H1 (cell line): ENCODE measurements around the gene EIF2S3B. TPM values are rescaled to one million over a fixed set of nuclear protein-coding genes. Genes with fewer than 3 reads are reported as not detected.

Experiments used
- CTCF ChIA-PET: fragments of 300-600 bp; sonication (Branson Sonifier 250); formaldehyde crosslinking; loops from one replicate; lab custom pipeline; 2021; ENCODE audit not compliant: partially characterized antibody; lab: Charles Lee
- POLR2A ChIA-PET: fragments of 300-600 bp; sonication (Branson Sonifier 250); formaldehyde crosslinking; loops from one replicate; lab custom pipeline; 2021; ENCODE audit warnings: inconsistent platforms; ENCODE audit not compliant: partially characterized antibody; lab: Charles Lee
- DNase-seq, 2 experiments: peaks; one replicate each; pipeline versions ENCODE4 v3.0.0 to v3.0.0-alpha.2; 2010 to 2022; ENCODE audit warnings: low spot score in 2 of 2, low read depth in 1 of 2, mixed read lengths in 1 of 2
- FAIRE-seq: peaks from 2 replicates; lab custom pipeline; 2011; peaks lifted over from hg19 to GRCh38; lab: Jason Lieb, UNC
- H2AFZ ChIP-seq: 2 replicates; pipeline ENCODE4 v1.8.1; 2012; ENCODE audit warnings: low read length, inconsistent platforms
- H2AK5ac ChIP-seq: 2 replicates; pipeline ENCODE4 v1.6.1; 2013; ENCODE audit warnings: low read depth, low read length
- H2BK120ac ChIP-seq: replicated peaks from 2 replicates; pipeline ENCODE3; 2013; ENCODE audit warnings: low read depth, low read length, inconsistent platforms
- H2BK12ac ChIP-seq: 2 replicates; pipeline ENCODE4 v1.6.1; 2013; ENCODE audit warnings: low read depth, low read length
- H2BK15ac ChIP-seq: 2 replicates; pipeline ENCODE4 v1.6.1; 2013; ENCODE audit warnings: low read length
- H2BK20ac ChIP-seq: 2 replicates; pipeline ENCODE4 v1.6.1; 2013; ENCODE audit warnings: low read length
- H2BK5ac ChIP-seq: 2 replicates; pipeline ENCODE4 v1.6.1; 2013; ENCODE audit warnings: low read depth, low read length
- H3K14ac ChIP-seq: 2 replicates; pipeline ENCODE4 v1.6.1; 2013; ENCODE audit warnings: inconsistent platforms; ENCODE audit not compliant: insufficient read length
- H3K18ac ChIP-seq: 2 replicates; pipeline ENCODE4 v1.6.1; 2013; ENCODE audit warnings: low read length; ENCODE audit errors: extremely low read depth
- H3K23ac ChIP-seq: 2 replicates; pipeline ENCODE4 v1.6.1; 2013; ENCODE audit warnings: inconsistent platforms; ENCODE audit not compliant: insufficient read length
- H3K23me2 ChIP-seq: 2 replicates; pipeline ENCODE4 v1.6.1; 2013; ENCODE audit warnings: low read depth, low read length
- H3K27ac ChIP-seq: 2 replicates; pipeline ENCODE4 v1.6.1; 2011; ENCODE audit warnings: low read depth, low read length, inconsistent platforms
- H3K27me3 ChIP-seq, 4 experiments: replicated peaks in 1 of 4; 1 replicate in 1 of 4; 2 replicates in 3 of 4; pipeline versions ENCODE4 v1.6.1 to v1.8.1; 2011 to 2013; ENCODE audit warnings: low read length in 3 of 4, mild to moderate bottlenecking in 3 of 4, inconsistent platforms in 2 of 4, mixed read lengths in 2 of 4, moderate library complexity in 1 of 4; ENCODE audit not compliant: control insufficient read depth in 3 of 4, insufficient read depth in 3 of 4; ENCODE audit errors: extremely low read depth in 1 of 4
- H3K36me3 ChIP-seq, 4 experiments: 2 replicates each; pipeline versions ENCODE4 v1.6.1 to v1.8.1; 2011 to 2013; ENCODE audit warnings: mild to moderate bottlenecking in 4 of 4, low read length in 3 of 4, moderate library complexity in 2 of 4, control low read depth in 1 of 4, inconsistent platforms in 1 of 4; ENCODE audit not compliant: insufficient read depth in 4 of 4, control insufficient read depth in 2 of 4
- H3K4ac ChIP-seq: replicated peaks from 2 replicates; pipeline ENCODE3; 2013; ENCODE audit warnings: low read length, low read depth, mixed read lengths, inconsistent platforms; ENCODE audit not compliant: insufficient read length
- H3K4me1 ChIP-seq, 4 experiments: replicated peaks in 1 of 4; 1 replicate in 1 of 4; 2 replicates in 3 of 4; pipeline versions ENCODE4 v1.6.1 to v1.8.1; 2011 to 2013; ENCODE audit warnings: low read length in 3 of 4, inconsistent platforms in 2 of 4, mixed read lengths in 1 of 4; ENCODE audit not compliant: insufficient read depth in 4 of 4, control insufficient read depth in 3 of 4
- H3K4me2 ChIP-seq, 2 experiments: 2 replicates each; pipeline versions ENCODE4 v1.6.1 to v1.8.1; 2011 to 2013; ENCODE audit warnings: low read depth in 2 of 2, low read length in 2 of 2, control low read depth in 1 of 2, inconsistent platforms in 1 of 2, mild to moderate bottlenecking in 1 of 2; ENCODE audit not compliant: insufficient read depth in 1 of 2
- H3K4me3 ChIP-seq, 4 experiments: fragments of 200-600, 300-600 bp in 1 of 4; sonication (generic), shearing (Covaris generic), sonication (Bioruptor Twin) in 1 of 4; 2 replicates each; pipeline versions ENCODE4 v1.5.1 to v1.8.1; 2011 to 2016; ENCODE audit warnings: low read length in 4 of 4, low read depth in 3 of 4, control low read depth in 2 of 4, inconsistent platforms in 2 of 4, mild to moderate bottlenecking in 2 of 4, mixed read lengths in 1 of 4, moderate library complexity in 1 of 4; ENCODE audit not compliant: insufficient read depth in 2 of 4; ENCODE audit errors: extremely low read depth in 1 of 4
- H3K56ac ChIP-seq: replicated peaks from 2 replicates; pipeline ENCODE3; 2013; ENCODE audit warnings: low read depth, mild to moderate bottlenecking, mixed read lengths, low read length, inconsistent platforms; ENCODE audit not compliant: insufficient read length
- H3K79me1 ChIP-seq: 2 replicates; pipeline ENCODE4 v1.6.1; 2013; ENCODE audit warnings: low read depth, low read length, control low read depth
- H3K79me2 ChIP-seq, 2 experiments: 2 replicates each; pipeline versions ENCODE4 v1.6.1 to v1.8.1; 2012 to 2013; ENCODE audit warnings: low read length in 2 of 2, mild to moderate bottlenecking in 2 of 2, inconsistent platforms in 1 of 2; ENCODE audit not compliant: insufficient read depth in 2 of 2, control insufficient read depth in 1 of 2
- H3K9ac ChIP-seq, 4 experiments: replicated peaks in 1 of 4; 1 replicate in 1 of 4; 2 replicates in 3 of 4; pipeline versions ENCODE4 v1.6.1 to v1.8.1; 2011 to 2013; ENCODE audit warnings: low read depth in 3 of 4, low read length in 3 of 4, control low read depth in 2 of 4, mild to moderate bottlenecking in 2 of 4, moderate library complexity in 2 of 4, inconsistent platforms in 1 of 4; ENCODE audit errors: extremely low read depth in 1 of 4
- H3K9me3 ChIP-seq, 2 experiments: 2 replicates each; pipeline versions ENCODE4 v1.6.1 to v1.8.1; 2012 to 2013; ENCODE audit warnings: mild to moderate bottlenecking in 2 of 2, moderate library complexity in 2 of 2, control low read depth in 1 of 2, inconsistent platforms in 1 of 2, low read depth in 1 of 2, low read length in 1 of 2, mixed read lengths in 1 of 2; ENCODE audit not compliant: insufficient read depth in 2 of 2
- H4K20me1 ChIP-seq, 2 experiments: replicated peaks in 1 of 2; 2 replicates each; pipeline versions ENCODE3 to v1.8.1; 2011 to 2013; ENCODE audit warnings: inconsistent platforms in 2 of 2, low read length in 2 of 2, mild to moderate bottlenecking in 1 of 2; ENCODE audit not compliant: insufficient read depth in 2 of 2, control insufficient read depth in 1 of 2
- H4K5ac ChIP-seq: 2 replicates; pipeline ENCODE4 v1.6.1; 2013; ENCODE audit warnings: low read length, low read depth, mixed read lengths, inconsistent platforms; ENCODE audit not compliant: insufficient read length
- H4K8ac ChIP-seq: 2 replicates; pipeline ENCODE4 v1.8.0; 2013; ENCODE audit warnings: mild to moderate bottlenecking, moderate library complexity, low read length, inconsistent platforms; ENCODE audit not compliant: insufficient read depth; ENCODE audit errors: extremely low read depth
- H4K91ac ChIP-seq: replicated peaks from 2 replicates; pipeline ENCODE3; 2013; ENCODE audit warnings: low read length, mixed read lengths, inconsistent platforms; ENCODE audit not compliant: insufficient read length
- BCL11A ChIP-seq, 2 experiments: IDR thresholded peaks; one replicate each; pipeline ENCODE4 v1.6.1; 2011; ENCODE audit warnings: low read depth in 2 of 2, low read length in 2 of 2, mild to moderate bottlenecking in 2 of 2
- CEBPB ChIP-seq: IDR thresholded peaks from 2 replicates; pipeline ENCODE4 v1.6.1; 2012; ENCODE audit warnings: low read depth, low read length
- CHD1 ChIP-seq: IDR thresholded peaks from 2 replicates; pipeline ENCODE4 v1.6.1; 2012; ENCODE audit warnings: low read depth, low read length, improper control_type of control experiment
- CHD2 ChIP-seq: IDR thresholded peaks from 2 replicates; pipeline ENCODE4 v1.6.1; 2012; ENCODE audit warnings: low read length, improper control_type of control experiment
- CTBP2 ChIP-seq: IDR thresholded peaks from 2 replicates; pipeline ENCODE4 v1.7.0; 2011; ENCODE audit warnings: borderline replicate concordance, mild to moderate bottlenecking, moderate library complexity, mixed read lengths, low read length; ENCODE audit not compliant: insufficient read depth, insufficient read length
- JUND ChIP-seq: IDR thresholded peaks from 2 replicates; pipeline ENCODE4 v1.6.1; 2011; ENCODE audit warnings: mild to moderate bottlenecking, improper control_type of control experiment, low read length
- KDM5A ChIP-seq: fragments of 200-600 bp; IDR thresholded peaks from 2 replicates; pipeline ENCODE4 v1.7.1; 2012; ENCODE audit warnings: mild to moderate bottlenecking, low read length, inconsistent platforms, mixed read lengths
- MAFK ChIP-seq: IDR thresholded peaks from 2 replicates; pipeline ENCODE4 v1.6.1; 2012; ENCODE audit warnings: low read depth, mild to moderate bottlenecking, improper control_type of control experiment, low read length
- NRF1 ChIP-seq: IDR thresholded peaks from 2 replicates; pipeline ENCODE4 v1.6.1; 2011; ENCODE audit warnings: mild to moderate bottlenecking, low read depth, low read length, improper control_type of control experiment
- POLR2A ChIP-seq, 2 experiments: IDR thresholded peaks; 1 replicate in 1 of 2; 2 replicates in 1 of 2; pipeline ENCODE4 v1.6.1; 2011; ENCODE audit warnings: low read depth in 2 of 2, low read length in 2 of 2, mild to moderate bottlenecking in 2 of 2; ENCODE audit errors: control extremely low read depth in 1 of 2
- SAP30 ChIP-seq: fragments of 300-600 bp; sonication (generic); IDR thresholded peaks from 2 replicates; pipeline ENCODE4 v1.7.1; 2012; ENCODE audit warnings: low read length, moderate library complexity, mild to moderate bottlenecking, inconsistent platforms; ENCODE audit not compliant: insufficient read depth, insufficient replicate concordance
- SRF ChIP-seq: IDR thresholded peaks from 2 replicates; pipeline ENCODE4 v1.6.1; 2011; ENCODE audit warnings: mild to moderate bottlenecking, low read depth, low read length, moderate library complexity
- USF2 ChIP-seq: IDR thresholded peaks from 2 replicates; pipeline ENCODE4 v1.6.1; 2011; ENCODE audit warnings: low read length, improper control_type of control experiment
- WGBS, 2 experiments: shearing (Covaris generic) in 1 of 2; methylation state at CpG; one replicate each; pipeline versions ENCODE4 v1.1.6 to v1.1.7; 2013 to 2015; ENCODE audit warnings: low lambda C conversion rate in 2 of 2, mixed read lengths in 2 of 2, inconsistent platforms in 1 of 2, low coverage in 1 of 2, missing lambda C conversion rate in 1 of 2; ENCODE audit not compliant: insufficient replicate concordance in 2 of 2, insufficient coverage in 1 of 2, insufficient read length in 1 of 2; ENCODE audit errors: extremely low coverage in 1 of 2, missing lambda C conversion rate in 1 of 2; 5-methylcytosine and 5-hydroxymethylcytosine counted together
- polyA plus RNA-seq, 7 experiments: library from polyadenylated mRNA; depleted of rRNA in 3 of 7; stranded (reverse) in 5 of 7; unstranded in 2 of 7; fragments of >200 nt in 5 of 7; fragments of 200-250 nt in 2 of 7; gene quantifications; 1 replicate in 5 of 7; 2 replicates in 1 of 7; 4 replicates in 1 of 7; pipeline versions ENCODE4 v1.2.1 to v1.2.3, GENCODE V29; 2011 to 2013; ENCODE audit warnings: missing spikeins in 2 of 7, mixed read lengths in 2 of 7
- total RNA-seq: library from RNA; stranded (reverse); fragmentation: NEBNext Ultra II Directional; extraction: Animal tissue kit (Norgen Biotek cat#: 25700); gene quantifications from 2 replicates; pipeline ENCODE4 v1.2.1, GENCODE V29; 2021

EIF2S3B gene
- total and polyA plus RNA-seq, 2 of the 8 experiments (the other 6 are each of a cell fraction or from before 2014, with no cell fraction given): 3.1 to 6.7 TPM

DNA sequence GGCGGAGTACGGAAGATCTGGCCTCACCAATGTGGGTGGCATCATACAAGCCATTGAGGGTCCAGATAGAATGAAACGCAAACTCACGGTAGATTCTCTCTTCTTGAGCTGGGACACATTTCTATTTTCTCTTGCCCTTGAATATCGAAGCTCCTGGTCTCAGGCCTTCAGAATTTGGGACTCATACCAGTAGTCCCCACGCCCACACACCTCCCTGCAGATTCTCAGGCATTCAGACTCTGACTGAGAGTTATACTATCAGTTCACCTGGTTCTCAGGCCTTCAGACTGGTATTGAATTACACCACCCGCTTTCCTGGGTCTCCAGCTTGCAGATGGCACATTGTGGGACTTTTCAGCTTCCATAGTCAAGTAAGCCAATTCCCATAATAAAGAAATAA lies 37.8 kb downstream of the EIF2S3B start:
- 79% methylated on average over 7 of the region's 7 CpGs; no CpG with 5 or more reads in 1 of the 2 experiments for WGBS, 2 experiments
- H3K23me2 ChIP-seq: no peaks in the 10 kb centered on the region
- H2BK5ac ChIP-seq: no peak overlapping the region
- no peak overlapping the region for H3K4ac ChIP-seq
- H3K27ac ChIP-seq: no peak overlapping the region
- no peak overlapping the region for H2BK12ac ChIP-seq
- no peaks in the 10 kb centered on the region for H3K4me1 ChIP-seq
- DNase-seq (no peak), FAIRE-seq (no peak)
- H3K56ac ChIP-seq: no peak overlapping the region
- H3K4me3 ChIP-seq: no peak overlapping the region
- H3K23ac ChIP-seq: no peak overlapping the region
- no peak overlapping the region for H2BK20ac ChIP-seq
- H4K8ac ChIP-seq: no peak overlapping the region
- H3K9ac ChIP-seq: no peak overlapping the region
- H3K4me2 ChIP-seq: no peak overlapping the region
- H2AK5ac ChIP-seq: no peak overlapping the region
- H2BK15ac ChIP-seq: no peak overlapping the region
- H3K36me3 ChIP-seq: no peaks in the 10 kb centered on the region
- H4K91ac ChIP-seq: no peak overlapping the region
- no peaks in the 10 kb centered on the region for H3K27me3 ChIP-seq
- ChIA-PET CTCF (interaction anchor here (0.5 to 1.6 kb wide), 3 partner anchors 141 to 501 kb away, joined by 3 to 4 read pairs (median 3); no protein-coding TSS in a partner anchor), POLR2A (no interaction called here)
- H2BK120ac ChIP-seq: no peak overlapping the region
- no peak overlapping the region for H3K18ac ChIP-seq
- no peaks in the 10 kb centered on the region for H3K9me3 ChIP-seq
- TF ChIP-seq SRF: no peak
- no peak for TF ChIP-seq CHD2
- no peak for TF ChIP-seq NRF1
- TF ChIP-seq MAFK: no peak
- no peak for TF ChIP-seq JUND
- no peak for TF ChIP-seq CEBPB
- TF ChIP-seq KDM5A: no peak
- TF ChIP-seq CTBP2: no peak
- TF ChIP-seq CHD1: no peak
- TF ChIP-seq USF2: no peak
- TF ChIP-seq SAP30: no peak
- no peak for TF ChIP-seq POLR2A (IDR thresholded peaks at IDR 0.05; ENCODE audit: control extremely low read depth in 1 of 2, low read depth in 2 of 2, low read length in 2 of 2)
- no peak for TF ChIP-seq BCL11A (IDR thresholded peaks at IDR 0.05; ENCODE audit: low read depth in 2 of 2, low read length in 2 of 2)
- no peak overlapping the region for H4K5ac ChIP-seq
- no peak overlapping the region for H3K14ac ChIP-seq
- H4K20me1 ChIP-seq: no peaks in the 10 kb centered on the region
- no peaks in the 10 kb centered on the region for H3K79me2 ChIP-seq
- H2AFZ ChIP-seq: no peak overlapping the region
- H3K79me1 ChIP-seq: no peaks in the 10 kb centered on the region
